AG09319 (cell line): ENCODE results near the gene CPXM2.

Experiments
- DNase-seq: peaks from one replicate; pipeline ENCODE4 v3.0.0-alpha.2; 2010; ENCODE audit warnings: low read depth; ENCODE audit errors: extremely low read depth
- TF ChIP-seq, protein P1 (sequence below): IDR thresholded peaks from 2 replicates; pipeline ENCODE4 v1.5.1; 2011; ENCODE audit warnings: low read depth, mild to moderate bottlenecking, inconsistent platforms, low read length, moderate library complexity

The CPXM2 gene

DNA sequence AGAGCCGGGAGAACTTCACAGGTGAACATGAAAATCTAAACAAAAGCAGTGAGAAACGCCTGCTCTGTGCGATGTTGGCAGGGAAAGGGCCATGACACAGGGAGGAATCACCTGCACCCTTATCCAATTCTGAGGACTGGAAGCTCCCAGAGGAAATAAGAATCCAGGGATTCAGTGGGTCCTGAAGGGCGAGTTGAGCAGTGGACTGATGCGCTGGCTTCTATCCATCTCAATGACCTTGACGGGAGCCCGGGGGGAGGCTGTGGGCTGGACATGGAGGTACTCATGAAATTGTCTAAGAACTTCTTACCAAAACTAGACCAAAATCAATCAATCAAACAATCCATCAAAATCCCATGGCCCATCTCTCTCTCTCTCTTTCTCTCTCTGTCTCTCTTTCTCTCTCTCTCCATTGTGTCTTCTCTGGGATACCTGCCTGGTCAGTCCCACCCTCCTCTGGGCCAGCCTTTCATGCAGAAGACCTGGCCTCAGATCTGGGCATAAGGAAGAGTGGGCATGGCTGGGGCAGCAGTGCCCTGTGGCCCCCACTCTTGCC lies 7.2 kb downstream of the CPXM2 start:
- TF ChIP-seq, protein P1, sequence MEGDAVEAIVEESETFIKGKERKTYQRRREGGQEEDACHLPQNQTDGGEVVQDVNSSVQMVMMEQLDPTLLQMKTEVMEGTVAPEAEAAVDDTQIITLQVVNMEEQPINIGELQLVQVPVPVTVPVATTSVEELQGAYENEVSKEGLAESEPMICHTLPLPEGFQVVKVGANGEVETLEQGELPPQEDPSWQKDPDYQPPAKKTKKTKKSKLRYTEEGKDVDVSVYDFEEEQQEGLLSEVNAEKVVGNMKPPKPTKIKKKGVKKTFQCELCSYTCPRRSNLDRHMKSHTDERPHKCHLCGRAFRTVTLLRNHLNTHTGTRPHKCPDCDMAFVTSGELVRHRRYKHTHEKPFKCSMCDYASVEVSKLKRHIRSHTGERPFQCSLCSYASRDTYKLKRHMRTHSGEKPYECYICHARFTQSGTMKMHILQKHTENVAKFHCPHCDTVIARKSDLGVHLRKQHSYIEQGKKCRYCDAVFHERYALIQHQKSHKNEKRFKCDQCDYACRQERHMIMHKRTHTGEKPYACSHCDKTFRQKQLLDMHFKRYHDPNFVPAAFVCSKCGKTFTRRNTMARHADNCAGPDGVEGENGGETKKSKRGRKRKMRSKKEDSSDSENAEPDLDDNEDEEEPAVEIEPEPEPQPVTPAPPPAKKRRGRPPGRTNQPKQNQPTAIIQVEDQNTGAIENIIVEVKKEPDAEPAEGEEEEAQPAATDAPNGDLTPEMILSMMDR = no peak
- no peak for DNase-seq

DNA sequence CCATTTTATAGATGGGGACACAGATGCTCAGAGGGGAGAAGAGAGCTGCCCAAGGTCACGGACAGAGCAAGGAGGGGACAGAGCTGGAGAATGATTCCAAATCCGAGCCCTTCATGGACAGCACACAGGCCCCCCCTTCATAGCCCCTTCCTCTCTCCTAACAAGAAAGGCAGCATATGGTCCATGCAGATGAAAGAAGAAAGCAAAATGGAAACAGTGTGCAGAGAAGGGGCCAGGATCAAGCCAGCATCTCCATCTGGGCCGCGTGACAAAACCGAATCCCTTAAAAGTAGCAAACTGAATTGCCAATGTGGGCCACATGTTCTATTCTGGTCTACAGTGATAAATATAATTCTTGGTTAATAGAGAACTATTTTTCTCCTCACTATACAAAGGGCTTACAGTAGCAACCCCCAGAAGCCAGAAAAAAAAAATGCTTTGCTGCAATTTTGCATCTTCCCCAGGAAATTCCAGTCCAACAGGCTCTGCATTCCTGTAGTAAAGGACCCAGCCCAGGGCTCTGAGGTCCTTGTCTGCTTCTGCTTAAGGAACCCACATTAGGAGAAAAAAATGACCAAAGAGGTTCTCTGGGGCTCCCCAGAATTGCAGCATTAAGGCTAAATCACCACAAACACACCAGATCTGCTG lies 7.8 kb downstream of the CPXM2 start:
- DNase-seq = no peak
- TF ChIP-seq, protein P1 = no peak

DNA sequence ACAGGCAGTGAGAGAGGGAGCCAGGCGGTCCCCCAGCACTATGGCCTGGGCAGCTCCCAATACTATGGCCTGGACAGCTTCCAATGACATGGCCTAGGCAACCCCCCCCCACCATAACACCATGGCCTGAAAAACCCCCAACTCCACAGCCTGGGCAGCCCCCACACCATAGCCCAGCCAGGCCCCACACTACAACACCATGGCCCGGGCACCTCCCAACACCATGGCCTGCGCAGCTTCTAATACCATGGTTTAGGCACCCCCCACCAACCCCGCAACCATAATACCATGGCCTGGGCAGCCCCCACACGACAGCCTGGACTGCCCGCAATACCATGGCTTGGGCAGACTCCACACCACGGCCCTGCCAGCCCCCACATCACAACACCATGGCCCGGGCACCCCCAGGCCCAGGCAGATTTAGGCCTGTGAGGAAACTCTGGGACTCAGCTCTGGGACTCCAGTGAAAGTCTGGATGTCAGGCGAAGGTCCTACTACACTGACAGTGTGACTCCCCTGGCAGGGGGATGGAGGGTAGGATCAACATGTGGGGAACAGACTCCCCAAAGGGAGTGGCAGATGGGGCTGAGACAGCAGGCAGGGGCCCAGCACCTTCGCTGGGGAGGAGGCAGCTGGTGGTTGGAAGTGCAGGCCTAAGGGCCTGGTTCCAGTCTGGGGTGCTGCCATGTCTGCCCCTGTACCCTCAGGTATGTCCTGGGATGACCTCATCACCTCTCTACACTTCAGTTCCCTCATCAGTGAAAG lies 8.7 kb downstream of the CPXM2 start:
- DNase-seq = no peak
- TF ChIP-seq, protein P1 = no peak

DNA sequence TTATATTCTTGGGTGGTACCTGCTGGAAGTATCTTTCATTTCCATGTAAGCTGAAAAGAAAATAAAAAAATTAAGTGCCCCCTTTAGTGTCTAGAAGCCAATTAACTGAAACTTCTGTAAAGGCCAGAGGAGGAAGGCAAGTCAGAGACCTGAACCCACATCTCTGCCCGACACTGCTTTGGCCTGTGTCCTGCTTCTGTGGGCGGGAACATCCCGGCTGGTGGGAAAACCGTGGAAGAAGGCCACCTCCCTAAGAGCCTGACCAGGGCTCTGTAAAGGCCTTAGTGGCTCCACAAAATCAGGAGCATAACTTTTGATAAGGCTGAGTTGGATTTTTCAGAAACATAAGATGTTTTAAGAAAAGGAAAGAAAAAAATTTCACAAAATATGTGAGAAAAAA lies 9.4 kb downstream of the CPXM2 start:
- DNase-seq = no peak
- TF ChIP-seq, protein P1 = no peak

DNA sequence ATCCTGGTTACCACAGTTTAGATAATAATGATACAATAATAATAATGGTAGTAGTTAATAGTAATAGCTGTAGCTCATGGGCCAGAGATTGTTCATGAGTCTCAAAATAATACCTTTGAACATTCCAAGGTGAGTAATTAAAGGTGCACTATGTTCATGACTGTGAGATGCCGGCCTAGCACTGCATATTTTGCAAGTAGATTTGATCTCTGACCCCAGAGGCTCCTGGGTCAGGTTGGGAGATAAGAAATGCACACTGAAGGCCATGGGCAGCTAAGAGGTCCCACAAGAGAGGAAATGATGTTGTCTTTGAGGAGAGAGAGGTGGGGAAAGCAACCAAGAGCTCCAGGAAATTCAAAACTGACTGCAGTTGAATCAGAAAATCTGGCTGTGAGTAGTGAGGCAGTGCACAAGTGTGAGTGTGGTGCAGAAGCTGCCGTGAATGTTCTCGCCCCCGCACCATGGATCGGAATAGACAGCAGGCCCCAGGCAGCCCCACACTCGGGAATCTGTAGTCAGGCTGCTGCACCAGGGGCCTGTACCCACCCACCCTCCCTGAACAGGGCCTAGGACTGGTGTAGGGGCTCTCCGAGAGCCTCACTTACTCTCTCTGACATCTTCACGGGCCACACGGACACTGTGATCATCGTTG lies 11.9 kb downstream of the CPXM2 start:
- no peak for DNase-seq
- TF ChIP-seq, protein P1 = no peak

DNA sequence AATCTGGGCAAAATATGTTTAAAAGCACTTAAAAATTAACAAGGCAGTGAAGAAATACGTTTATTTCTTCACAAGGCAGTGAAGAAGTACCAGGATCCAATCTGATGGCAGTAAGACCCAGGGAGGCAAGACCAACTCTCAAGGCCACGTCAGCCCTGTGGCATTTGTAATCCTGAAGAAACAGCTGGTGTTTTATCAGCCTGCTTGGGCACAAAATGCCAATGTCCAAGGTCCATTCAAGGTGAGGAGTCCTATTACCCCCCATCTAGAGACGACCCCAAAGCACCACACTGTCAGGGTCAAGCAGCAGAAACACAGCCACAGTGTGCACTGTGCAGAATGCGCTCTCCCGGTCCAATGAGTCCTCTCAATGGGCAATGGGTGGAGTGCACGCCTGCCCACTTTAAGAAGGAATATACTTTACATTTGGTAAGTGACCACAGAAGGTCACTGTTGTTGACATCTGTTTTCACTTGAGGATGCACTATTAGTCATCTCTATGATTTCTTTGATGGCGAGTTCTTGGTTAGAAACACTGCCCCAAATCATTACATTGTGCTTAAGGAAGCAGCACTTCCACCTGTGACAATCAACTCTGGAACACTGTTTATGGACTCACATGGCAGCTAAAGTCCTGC lies 12.8 kb downstream of the CPXM2 start:
- TF ChIP-seq, protein P1 = no peak
- DNase-seq = no peak
